ENCODE results near the gene ADGRB2. TPM values are rescaled to one million over a fixed set of nuclear protein-coding genes. Genes with fewer than 3 reads are reported as not detected.

Gene ADGRB2
- total and polyA plus RNA-seq, 3 donors from 2014 or later, result 11.8 to 18.0 (median 15.7) TPM

GRCh38 chr1:31807273-31808048, 43.3 kb upstream of the ADGRB2 start:
- no peak for TF ChIP-seq CTCF (IDR thresholded peaks at IDR 0.05)
- no peak for TF ChIP-seq POLR2A (IDR thresholded peaks at IDR 0.05)
- H3K27ac ChIP-seq, result no peak overlapping the region
- H3K4me3 ChIP-seq, result no peak overlapping the region
- no peak for DNase-seq
- WGBS, 2 donors, result 86% methylated on average over 4 of the region's 4 CpGs
- H3K27me3 ChIP-seq, result no peaks in the 10 kb centered on the region
- H3K36me3 ChIP-seq (ENCODE audit: low read depth, missing control alignments), result no peaks in the 10 kb centered on the region
- H3K4me1 ChIP-seq, result no peaks in the 10 kb centered on the region
- intact Hi-C loops (cut with DNase I; ENCODE audit: low total_unique reads), result no loop called here
- no peaks in the 10 kb centered on the region for H3K9me3 ChIP-seq

GRCh38 chr1:31805318-31805717, 41.2 kb upstream of the ADGRB2 start:
- DNase-seq, result no peak
- H3K27me3 ChIP-seq, result no peaks in the 10 kb centered on the region
- no peaks in the 10 kb centered on the region for H3K4me1 ChIP-seq
- no peaks in the 10 kb centered on the region for H3K9me3 ChIP-seq
- intact Hi-C loops (cut with DNase I; ENCODE audit: low total_unique reads), result no loop called here
- H3K36me3 ChIP-seq (ENCODE audit: low read depth, missing control alignments), result no peaks in the 10 kb centered on the region
- no peak overlapping the region for H3K27ac ChIP-seq
- H3K4me3 ChIP-seq, result no peak overlapping the region
- 90% methylated on average over 6 of the region's 6 CpGs for WGBS, 2 donors
- TF ChIP-seq POLR2A (IDR thresholded peaks at IDR 0.05) (no peak), CTCF (IDR thresholded peaks at IDR 0.05) (no peak)

- DNase-seq, result no peak
- no peak for TF ChIP-seq CTCF (IDR thresholded peaks at IDR 0.05)
- no peak for TF ChIP-seq POLR2A (IDR thresholded peaks at IDR 0.05)
- no peaks in the 10 kb centered on the region for H3K4me1 ChIP-seq
- intact Hi-C loops (cut with DNase I; ENCODE audit: low total_unique reads), result no loop called here
- 81 to 86% methylated on average over 1 of the region's 1 CpG for WGBS, 2 donors
- no peak overlapping the region for H3K27ac ChIP-seq
- H3K36me3 ChIP-seq (ENCODE audit: low read depth, missing control alignments), result no peaks in the 10 kb centered on the region
- no peaks in the 10 kb centered on the region for H3K9me3 ChIP-seq
- no peak overlapping the region for H3K4me3 ChIP-seq
- H3K27me3 ChIP-seq, result no peaks in the 10 kb centered on the region
These were observed 40.0 kb upstream of the ADGRB2 start for GRCh38 chr1:31804098-31804497.

GRCh38 chr1:31803610-31804009, 39.5 kb upstream of the ADGRB2 start:
- no peaks in the 10 kb centered on the region for H3K4me1 ChIP-seq
- 94 to 98% methylated on average over 2 of the region's 2 CpGs for WGBS, 2 donors
- H3K27me3 ChIP-seq, result no peaks in the 10 kb centered on the region
- TF ChIP-seq POLR2A (IDR thresholded peaks at IDR 0.05), result no peak
- no peak for TF ChIP-seq CTCF (IDR thresholded peaks at IDR 0.05)
- H3K27ac ChIP-seq, result no peak overlapping the region
- H3K4me3 ChIP-seq, result no peak overlapping the region
- peak; percentile 2 for DNase-seq
- H3K36me3 ChIP-seq (ENCODE audit: low read depth, missing control alignments), result no peaks in the 10 kb centered on the region
- intact Hi-C loops (cut with DNase I; ENCODE audit: low total_unique reads), result no loop called here
- no peaks in the 10 kb centered on the region for H3K9me3 ChIP-seq
